ENCODE results near the gene TUB. TPM values are rescaled to one million over a fixed set of nuclear protein-coding genes. Genes with fewer than 3 reads are reported as not detected.

TUB gene
- polyA plus RNA-seq, 1 experiment, result 11.8 TPM

DNA sequence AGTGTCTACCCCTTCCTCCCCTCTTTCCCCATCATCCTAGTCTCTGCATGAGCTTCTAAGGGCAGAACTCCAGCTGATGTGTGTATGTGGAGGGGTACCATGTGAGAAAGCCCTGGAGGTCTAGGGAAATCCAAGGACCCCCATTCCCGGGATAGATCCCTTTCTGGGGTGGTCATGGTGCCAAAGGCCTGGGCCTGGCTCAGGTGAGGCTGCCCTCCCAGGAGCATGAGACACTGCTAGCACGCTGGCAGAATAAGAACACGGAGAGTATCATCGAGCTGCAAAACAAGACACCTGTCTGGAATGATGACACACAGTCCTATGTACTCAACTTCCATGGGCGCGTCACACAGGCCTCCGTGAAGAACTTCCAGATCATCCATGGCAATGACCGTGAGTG lies 19.6 kb downstream of the TUB start:
- POLR2A ChIA-PET, result no interaction called here
- CTCF ChIA-PET, result interaction anchor here (2.0 to 21.3 kb wide), 10 partner anchors 10 to 210 kb away, joined by 6 to 710 read pairs (median 30); partner anchors contain the start of gene TUB
- Histone ChIP-seq H3K27me3 (ENCODE audit: control insufficient read depth, insufficient read depth, low read length) (no peaks in the 10 kb centered on the region), H3K4me3 (ENCODE audit: low read depth, low read length) (no peak overlapping the region), H3K36me3 (ENCODE audit: control insufficient read depth, insufficient read depth, low read length) (peaks cover 23% of the 10 kb centered on the region)
- TF ChIP-seq CTCF (IDR thresholded peaks at IDR 0.05; ENCODE audit: insufficient read depth, low read depth, low read length), result no peak
- DNase-seq (ENCODE audit: low read depth), result no peak

GRCh38 chr11:8101421-8101820 lies 20.4 kb downstream of the TUB start:
- Histone ChIP-seq H3K36me3 (ENCODE audit: control insufficient read depth, insufficient read depth, low read length) (peaks cover 23% of the 10 kb centered on the region), H3K4me3 (ENCODE audit: low read depth, low read length) (no peak overlapping the region), H3K27me3 (ENCODE audit: control insufficient read depth, insufficient read depth, low read length) (no peaks in the 10 kb centered on the region)
- ChIA-PET POLR2A (no interaction called here), CTCF (interaction anchor here (2.6 to 21.3 kb wide), 5 partner anchors 13 to 209 kb away, joined by 12 to 710 read pairs (median 105); no protein-coding TSS in a partner anchor)
- TF ChIP-seq CTCF (IDR thresholded peaks at IDR 0.05; ENCODE audit: insufficient read depth, low read depth, low read length), result no peak
- no peak for DNase-seq (ENCODE audit: low read depth)

GRCh38 chr11:8102296-8102915 lies 21.4 kb downstream of the TUB start:
- TF ChIP-seq CTCF (IDR thresholded peaks at IDR 0.05; ENCODE audit: insufficient read depth, low read depth, low read length), result no peak
- no peak overlapping the region for H3K4me3 ChIP-seq (ENCODE audit: low read depth, low read length)
- ChIA-PET CTCF (interaction anchor here (0.6 to 21.3 kb wide), 3 partner anchors 70 to 179 kb away, joined by 5 to 710 read pairs (median 441); no protein-coding TSS in a partner anchor), POLR2A (no interaction called here)
- no peak for DNase-seq (ENCODE audit: low read depth)
- peaks cover 21% of the 10 kb centered on the region for H3K36me3 ChIP-seq (ENCODE audit: control insufficient read depth, insufficient read depth, low read length)
- no peaks in the 10 kb centered on the region for H3K27me3 ChIP-seq (ENCODE audit: control insufficient read depth, insufficient read depth, low read length)

GRCh38 chr11:8102965-8103364 lies 22.0 kb downstream of the TUB start:
- H3K4me3 ChIP-seq (ENCODE audit: low read depth, low read length), result no peak overlapping the region
- no peak for TF ChIP-seq CTCF (IDR thresholded peaks at IDR 0.05; ENCODE audit: insufficient read depth, low read depth, low read length)
- no peaks in the 10 kb centered on the region for H3K27me3 ChIP-seq (ENCODE audit: control insufficient read depth, insufficient read depth, low read length)
- ChIA-PET CTCF (interaction anchor here (0.6 to 21.3 kb wide), 4 partner anchors 12 to 179 kb away, joined by 3 to 710 read pairs (median 223); no protein-coding TSS in a partner anchor), POLR2A (no interaction called here)
- H3K36me3 ChIP-seq (ENCODE audit: control insufficient read depth, insufficient read depth, low read length), result peaks cover 19% of the 10 kb centered on the region
- no peak for DNase-seq (ENCODE audit: low read depth)

GRCh38 chr11:8103909-8104308 lies 22.9 kb downstream of the TUB start:
- DNase-seq (ENCODE audit: low read depth), result no peak
- TF ChIP-seq CTCF (IDR thresholded peaks at IDR 0.05; ENCODE audit: insufficient read depth, low read depth, low read length), result no peak
- Histone ChIP-seq H3K4me3 (ENCODE audit: low read depth, low read length) (no peak overlapping the region), H3K27me3 (ENCODE audit: control insufficient read depth, insufficient read depth, low read length) (no peaks in the 10 kb centered on the region), H3K36me3 (ENCODE audit: control insufficient read depth, insufficient read depth, low read length) (peaks cover 19% of the 10 kb centered on the region)
- ChIA-PET POLR2A (no interaction called here), CTCF (interaction anchor here (0.9 to 21.3 kb wide), 6 partner anchors 8 to 99 kb away, joined by 3 to 710 read pairs (median 3); no protein-coding TSS in a partner anchor)

All from BJ (cell line).